Uterus (tissue), 2 donors: Measurements from ENCODE around the gene FHIT.

Source experiments
- CTCF ChIP-seq, 4 experiments: fragments of 200-600 bp in 2 of 4; fragments of 450-650 bp in 2 of 4; sonication (generic) in 2 of 4; IDR thresholded peaks; one replicate each; pipeline ENCODE4 v1.5.1; 2016 to 2019; ENCODE audit warnings: antibody characterized with exemption in 4 of 4, mild to moderate bottlenecking in 2 of 4, moderate library complexity in 1 of 4
- POLR2A ChIP-seq, 2 donors: fragments of 450-650 bp; IDR thresholded peaks; one replicate each; pipeline ENCODE4 v1.6.1; 2016; ENCODE audit warnings: antibody characterized with exemption in 2 of 2, mild to moderate bottlenecking in 1 of 2, moderate library complexity in 1 of 2

- TF ChIP-seq CTCF (IDR thresholded peaks at IDR 0.05) (no peak), POLR2A (IDR thresholded peaks at IDR 0.05) (no peak)
Measured at GRCh38 chr3:61110576-61110975, 140.7 kb downstream of the FHIT start.
